ENCODE measurements around the gene SH3PXD2A.

GRCh38 chr10:103893817-103894216 lies 38.4 kb upstream of the SH3PXD2A start:
- TF ChIP-seq CTCF (IDR thresholded peaks at IDR 0.05) (no peak), POLR2A (IDR thresholded peaks at IDR 0.05) (no peak)
